HEK293 (cell line): ENCODE data around the gene PLXNA2.

Experiments
- CTCF ChIA-PET: fragments of 350-600 bp; formaldehyde crosslinking; extraction: SDS; loops from one replicate; lab custom pipeline; 2021; ENCODE audit warnings: antibody characterized with exemption; lab: Yijun Ruan, JAX
- POLR2A ChIA-PET: fragments of 300-600 bp; formaldehyde crosslinking; extraction: SDS; loops from one replicate; lab custom pipeline; 2020; ENCODE audit warnings: antibody characterized with exemption, inconsistent platforms; lab: Yijun Ruan, JAX
- H3K27ac ChIP-seq: fragments of 200-500 bp; sonication (Bioruptor generic); 2 replicates; pipeline ENCODE4 v1.5.1; 2014; ENCODE audit warnings: low read depth, low read length, control low read depth, inconsistent platforms; ENCODE audit errors: extremely low read depth
- H3K36me3 ChIP-seq, 2 experiments: fragments of 200-500 bp in 1 of 2; sonication (Bioruptor generic) in 1 of 2; 1 replicate in 1 of 2; 2 replicates in 1 of 2; pipeline ENCODE4 v1.5.1; 2014 to 2017; ENCODE audit warnings: inconsistent platforms in 2 of 2, low read length in 2 of 2; ENCODE audit not compliant: control insufficient read depth in 2 of 2, insufficient read depth in 1 of 2
- H3K4me1 ChIP-seq: fragments of 200-500 bp; sonication (Bioruptor generic); 2 replicates; pipeline ENCODE4 v1.5.1; 2014; ENCODE audit warnings: mild to moderate bottlenecking, low read length, inconsistent platforms; ENCODE audit not compliant: control insufficient read depth, insufficient read depth
- H3K4me3 ChIP-seq: 2 replicates; pipeline ENCODE4 v1.5.1; 2011; ENCODE audit warnings: low read depth, mild to moderate bottlenecking, control low read depth, low read length, moderate library complexity
- H3K9me3 ChIP-seq: fragments of 200-500 bp; sonication (Bioruptor generic); 2 replicates; pipeline ENCODE4 v1.5.1; 2014; ENCODE audit warnings: low read depth, low read length, inconsistent platforms; ENCODE audit not compliant: control insufficient read depth, insufficient read depth
- KLF16 ChIP-seq: fragments of 450-650 bp; formaldehyde crosslinking; IDR thresholded peaks from 2 replicates; pipeline ENCODE4 v1.5.1; 2017; ENCODE audit warnings: missing biosample characterization, missing genetic modification characterization
- KLF7 ChIP-seq: fragments of 450-650 bp; formaldehyde crosslinking; IDR thresholded peaks from 2 replicates; pipeline ENCODE4 v1.5.1; 2016; ENCODE audit warnings: missing biosample characterization, missing genetic modification characterization, borderline replicate concordance
- MZF1 ChIP-seq: fragments of 450-650 bp; formaldehyde crosslinking; IDR thresholded peaks from 2 replicates; pipeline ENCODE4 v1.5.1; 2017; ENCODE audit warnings: missing biosample characterization, missing genetic modification characterization, borderline replicate concordance
- OSR2 ChIP-seq: fragments of 450-650 bp; formaldehyde crosslinking; IDR thresholded peaks from 2 replicates; pipeline ENCODE4 v1.5.1; 2016; ENCODE audit warnings: missing biosample characterization, missing genetic modification characterization
- ZBTB20 ChIP-seq: fragments of 450-650 bp; formaldehyde crosslinking; IDR thresholded peaks from 2 replicates; pipeline ENCODE4 v1.5.1; 2016; ENCODE audit warnings: missing biosample characterization, missing genetic modification characterization
- ZFHX2 ChIP-seq: fragments of 450-650 bp; formaldehyde crosslinking; conservative IDR thresholded peaks from 2 replicates; pipeline ENCODE4 v1.5.1; 2016; ENCODE audit warnings: missing biosample characterization, missing genetic modification characterization
- ZFP41 ChIP-seq: fragments of 450-650 bp; formaldehyde crosslinking; IDR thresholded peaks from 2 replicates; pipeline ENCODE4 v1.5.1; 2016; ENCODE audit warnings: missing biosample characterization, missing genetic modification characterization, borderline replicate concordance
- ZNF112 ChIP-seq: fragments of 450-650 bp; formaldehyde crosslinking; IDR thresholded peaks from 2 replicates; pipeline ENCODE4 v1.5.0; 2017; ENCODE audit warnings: missing biosample characterization, missing genetic modification characterization
- ZNF121 ChIP-seq: fragments of 450-650 bp; formaldehyde crosslinking; IDR thresholded peaks from 2 replicates; pipeline ENCODE4 v1.5.1; 2016; ENCODE audit warnings: missing biosample characterization, missing genetic modification characterization
- ZNF155 ChIP-seq: fragments of 450-650 bp; formaldehyde crosslinking; IDR thresholded peaks from 2 replicates; pipeline ENCODE4 v1.5.1; 2016; ENCODE audit warnings: missing biosample characterization, missing genetic modification characterization
- ZNF239 ChIP-seq: fragments of 450-650 bp; formaldehyde crosslinking; IDR thresholded peaks from 2 replicates; pipeline ENCODE4 v1.5.1; 2016; ENCODE audit warnings: missing biosample characterization, missing genetic modification characterization
- ZNF248 ChIP-seq: fragments of 450-650 bp; formaldehyde crosslinking; IDR thresholded peaks from 2 replicates; pipeline ENCODE4 v1.5.1; 2017; ENCODE audit warnings: missing biosample characterization, missing genetic modification characterization
- ZNF266 ChIP-seq: fragments of 450-650 bp; formaldehyde crosslinking; IDR thresholded peaks from 2 replicates; pipeline ENCODE4 v1.5.1; 2016; ENCODE audit warnings: missing biosample characterization, missing genetic modification characterization, low read depth
- ZNF302 ChIP-seq: fragments of 450-650 bp; formaldehyde crosslinking; IDR thresholded peaks from 2 replicates; pipeline ENCODE4 v1.5.1; 2016; ENCODE audit warnings: missing biosample characterization, missing genetic modification characterization, low read depth
- ZNF394 ChIP-seq: fragments of 450-650 bp; formaldehyde crosslinking; IDR thresholded peaks from 2 replicates; pipeline ENCODE4 v1.5.1; 2016; ENCODE audit warnings: missing biosample characterization, missing genetic modification characterization, mild to moderate bottlenecking, moderate library complexity, borderline replicate concordance
- ZNF423 ChIP-seq: fragments of 450-650 bp; formaldehyde crosslinking; IDR thresholded peaks from 2 replicates; pipeline ENCODE4 v1.5.1; 2016; ENCODE audit warnings: missing biosample characterization, missing genetic modification characterization
- ZNF473 ChIP-seq: fragments of 450-650 bp; formaldehyde crosslinking; IDR thresholded peaks from 2 replicates; pipeline ENCODE4 v1.5.1; 2017; ENCODE audit warnings: missing biosample characterization, missing genetic modification characterization
- ZNF501 ChIP-seq: fragments of 450-650 bp; formaldehyde crosslinking; IDR thresholded peaks from 2 replicates; pipeline ENCODE4 v1.5.1; 2016; ENCODE audit warnings: missing biosample characterization, missing genetic modification characterization
- ZNF658 ChIP-seq: fragments of 450-650 bp; formaldehyde crosslinking; IDR thresholded peaks from 2 replicates; pipeline ENCODE4; 2016; ENCODE audit warnings: missing biosample characterization, missing genetic modification characterization
- ZNF785 ChIP-seq: fragments of 450-650 bp; formaldehyde crosslinking; IDR thresholded peaks from 2 replicates; pipeline ENCODE4 v1.5.1; 2016; ENCODE audit warnings: missing biosample characterization, missing genetic modification characterization
- ZNF791 ChIP-seq: fragments of 450-650 bp; formaldehyde crosslinking; IDR thresholded peaks from 2 replicates; pipeline ENCODE4 v1.5.1; 2016; ENCODE audit warnings: missing biosample characterization, missing genetic modification characterization
- ZNF837 ChIP-seq: fragments of 450-650 bp; formaldehyde crosslinking; IDR thresholded peaks from 2 replicates; pipeline ENCODE4 v1.5.1; 2016; ENCODE audit warnings: missing biosample characterization, missing genetic modification characterization
- TF ChIP-seq, protein P1 (sequence below): fragments of 450-650 bp; formaldehyde crosslinking; conservative IDR thresholded peaks from 2 replicates; pipeline ENCODE4 v1.5.1; 2016; ENCODE audit warnings: low read depth, missing biosample characterization, missing genetic modification characterization
- TF ChIP-seq, protein P2 (sequence below): fragments of 450-650 bp; formaldehyde crosslinking; conservative IDR thresholded peaks from 2 replicates; pipeline ENCODE4 v1.5.1; 2016; ENCODE audit warnings: low read depth, missing biosample characterization, missing genetic modification characterization
- TF ChIP-seq, protein P3 (sequence below): fragments of 450-650 bp; formaldehyde crosslinking; IDR thresholded peaks from 2 replicates; pipeline ENCODE4 v1.5.1; 2016; ENCODE audit warnings: missing biosample characterization, missing genetic modification characterization
- TF ChIP-seq, protein P4 (sequence below): fragments of 450-650 bp; formaldehyde crosslinking; IDR thresholded peaks from 2 replicates; pipeline ENCODE4 v1.5.1; 2017; ENCODE audit warnings: missing biosample characterization, missing genetic modification characterization
- TF ChIP-seq, protein P5 (sequence below): fragments of 450-650 bp; formaldehyde crosslinking; IDR thresholded peaks from 2 replicates; pipeline ENCODE4 v1.5.1; 2016; ENCODE audit warnings: missing biosample characterization, missing genetic modification characterization

The PLXNA2 gene

DNA sequence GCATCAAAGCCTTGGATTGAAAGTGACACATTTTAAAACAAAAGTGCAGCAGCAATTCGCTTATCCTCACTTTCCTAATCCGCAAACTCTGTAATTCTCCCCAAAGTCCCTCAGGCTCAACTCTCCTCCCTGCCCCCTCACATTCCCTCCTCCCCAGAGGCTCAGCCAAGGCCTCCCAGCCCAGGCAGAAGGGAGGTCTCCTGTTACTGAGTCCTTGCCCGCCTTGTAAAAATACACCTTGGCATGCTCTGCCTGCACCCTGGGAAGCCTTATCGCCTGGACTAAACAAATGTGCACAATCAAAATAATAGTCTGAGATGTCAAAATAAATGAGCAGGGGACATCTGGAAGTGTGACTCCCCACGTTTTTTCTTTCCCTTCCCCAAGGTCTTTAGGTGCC, 109.7 kb downstream of the PLXNA2 start (continued):
- TF ChIP-seq ZNF658, result no peak
- TF ChIP-seq ZNF155 (tag by site-specific recombination), result no peak
- no peak for TF ChIP-seq ZNF837 (tag by site-specific recombination)
- peak; percentile 71; the same call in 1 of the 2 replicates for TF ChIP-seq MZF1 (tag by site-specific recombination)
- no peak for TF ChIP-seq ZNF239 (tag by site-specific recombination)
- TF ChIP-seq, protein P1, sequence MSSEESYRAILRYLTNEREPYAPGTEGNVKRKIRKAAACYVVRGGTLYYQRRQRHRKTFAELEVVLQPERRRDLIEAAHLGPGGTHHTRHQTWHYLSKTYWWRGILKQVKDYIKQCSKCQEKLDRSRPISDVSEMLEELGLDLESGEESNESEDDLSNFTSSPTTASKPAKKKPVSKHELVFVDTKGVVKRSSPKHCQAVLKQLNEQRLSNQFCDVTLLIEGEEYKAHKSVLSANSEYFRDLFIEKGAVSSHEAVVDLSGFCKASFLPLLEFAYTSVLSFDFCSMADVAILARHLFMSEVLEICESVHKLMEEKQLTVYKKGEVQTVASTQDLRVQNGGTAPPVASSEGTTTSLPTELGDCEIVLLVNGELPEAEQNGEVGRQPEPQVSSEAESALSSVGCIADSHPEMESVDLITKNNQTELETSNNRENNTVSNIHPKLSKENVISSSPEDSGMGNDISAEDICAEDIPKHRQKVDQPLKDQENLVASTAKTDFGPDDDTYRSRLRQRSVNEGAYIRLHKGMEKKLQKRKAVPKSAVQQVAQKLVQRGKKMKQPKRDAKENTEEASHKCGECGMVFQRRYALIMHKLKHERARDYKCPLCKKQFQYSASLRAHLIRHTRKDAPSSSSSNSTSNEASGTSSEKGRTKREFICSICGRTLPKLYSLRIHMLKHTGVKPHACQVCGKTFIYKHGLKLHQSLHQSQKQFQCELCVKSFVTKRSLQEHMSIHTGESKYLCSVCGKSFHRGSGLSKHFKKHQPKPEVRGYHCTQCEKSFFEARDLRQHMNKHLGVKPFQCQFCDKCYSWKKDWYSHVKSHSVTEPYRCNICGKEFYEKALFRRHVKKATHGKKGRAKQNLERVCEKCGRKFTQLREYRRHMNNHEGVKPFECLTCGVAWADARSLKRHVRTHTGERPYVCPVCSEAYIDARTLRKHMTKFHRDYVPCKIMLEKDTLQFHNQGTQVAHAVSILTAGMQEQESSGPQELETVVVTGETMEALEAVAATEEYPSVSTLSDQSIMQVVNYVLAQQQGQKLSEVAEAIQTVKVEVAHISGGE (tag by site-specific recombination), result peak; percentile 76
- peak; percentile 86 for TF ChIP-seq ZNF423
- TF ChIP-seq ZNF394 (tag by site-specific recombination), result no peak
- no peak for TF ChIP-seq ZNF121
- no peak for TF ChIP-seq KLF16 (tag by site-specific recombination)
- TF ChIP-seq, protein P2, sequence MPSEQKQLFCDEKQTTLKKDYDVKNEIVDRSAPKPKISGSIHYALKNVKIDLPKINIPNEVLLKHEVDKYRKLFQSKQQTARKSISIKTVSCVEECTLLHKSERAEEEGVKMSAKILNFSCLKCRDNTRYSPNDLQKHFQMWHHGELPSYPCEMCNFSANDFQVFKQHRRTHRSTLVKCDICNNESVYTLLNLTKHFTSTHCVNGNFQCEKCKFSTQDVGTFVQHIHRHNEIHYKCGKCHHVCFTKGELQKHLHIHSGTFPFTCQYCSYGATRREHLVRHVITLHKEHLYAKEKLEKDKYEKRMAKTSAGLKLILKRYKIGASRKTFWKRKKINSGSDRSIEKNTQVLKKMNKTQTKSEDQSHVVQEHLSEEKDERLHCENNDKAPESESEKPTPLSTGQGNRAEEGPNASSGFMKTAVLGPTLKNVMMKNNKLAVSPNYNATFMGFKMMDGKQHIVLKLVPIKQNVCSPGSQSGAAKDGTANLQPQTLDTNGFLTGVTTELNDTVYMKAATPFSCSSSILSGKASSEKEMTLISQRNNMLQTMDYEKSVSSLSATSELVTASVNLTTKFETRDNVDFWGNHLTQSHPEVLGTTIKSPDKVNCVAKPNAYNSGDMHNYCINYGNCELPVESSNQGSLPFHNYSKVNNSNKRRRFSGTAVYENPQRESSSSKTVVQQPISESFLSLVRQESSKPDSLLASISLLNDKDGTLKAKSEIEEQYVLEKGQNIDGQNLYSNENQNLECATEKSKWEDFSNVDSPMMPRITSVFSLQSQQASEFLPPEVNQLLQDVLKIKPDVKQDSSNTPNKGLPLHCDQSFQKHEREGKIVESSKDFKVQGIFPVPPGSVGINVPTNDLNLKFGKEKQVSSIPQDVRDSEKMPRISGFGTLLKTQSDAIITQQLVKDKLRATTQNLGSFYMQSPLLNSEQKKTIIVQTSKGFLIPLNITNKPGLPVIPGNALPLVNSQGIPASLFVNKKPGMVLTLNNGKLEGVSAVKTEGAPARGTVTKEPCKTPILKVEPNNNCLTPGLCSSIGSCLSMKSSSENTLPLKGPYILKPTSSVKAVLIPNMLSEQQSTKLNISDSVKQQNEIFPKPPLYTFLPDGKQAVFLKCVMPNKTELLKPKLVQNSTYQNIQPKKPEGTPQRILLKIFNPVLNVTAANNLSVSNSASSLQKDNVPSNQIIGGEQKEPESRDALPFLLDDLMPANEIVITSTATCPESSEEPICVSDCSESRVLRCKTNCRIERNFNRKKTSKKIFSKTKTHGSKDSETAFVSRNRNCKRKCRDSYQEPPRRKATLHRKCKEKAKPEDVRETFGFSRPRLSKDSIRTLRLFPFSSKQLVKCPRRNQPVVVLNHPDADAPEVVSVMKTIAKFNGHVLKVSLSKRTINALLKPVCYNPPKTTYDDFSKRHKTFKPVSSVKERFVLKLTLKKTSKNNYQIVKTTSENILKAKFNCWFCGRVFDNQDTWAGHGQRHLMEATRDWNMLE (tag by site-specific recombination), result no peak
- peak; percentile 87 for TF ChIP-seq OSR2 (tag by site-specific recombination)
- TF ChIP-seq ZNF112 (tag by site-specific recombination), result no peak
- TF ChIP-seq, protein P3, sequence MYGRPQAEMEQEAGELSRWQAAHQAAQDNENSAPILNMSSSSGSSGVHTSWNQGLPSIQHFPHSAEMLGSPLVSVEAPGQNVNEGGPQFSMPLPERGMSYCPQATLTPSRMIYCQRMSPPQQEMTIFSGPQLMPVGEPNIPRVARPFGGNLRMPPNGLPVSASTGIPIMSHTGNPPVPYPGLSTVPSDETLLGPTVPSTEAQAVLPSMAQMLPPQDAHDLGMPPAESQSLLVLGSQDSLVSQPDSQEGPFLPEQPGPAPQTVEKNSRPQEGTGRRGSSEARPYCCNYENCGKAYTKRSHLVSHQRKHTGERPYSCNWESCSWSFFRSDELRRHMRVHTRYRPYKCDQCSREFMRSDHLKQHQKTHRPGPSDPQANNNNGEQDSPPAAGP (tag by site-specific recombination), result peak; percentile 92
- TF ChIP-seq KLF7, result peak; percentile 42; the same call in 1 of the 2 replicates
- no peak for TF ChIP-seq ZFP41 (tag by site-specific recombination)
- no peak for TF ChIP-seq ZNF302
- no peak for TF ChIP-seq ZNF501

DNA sequence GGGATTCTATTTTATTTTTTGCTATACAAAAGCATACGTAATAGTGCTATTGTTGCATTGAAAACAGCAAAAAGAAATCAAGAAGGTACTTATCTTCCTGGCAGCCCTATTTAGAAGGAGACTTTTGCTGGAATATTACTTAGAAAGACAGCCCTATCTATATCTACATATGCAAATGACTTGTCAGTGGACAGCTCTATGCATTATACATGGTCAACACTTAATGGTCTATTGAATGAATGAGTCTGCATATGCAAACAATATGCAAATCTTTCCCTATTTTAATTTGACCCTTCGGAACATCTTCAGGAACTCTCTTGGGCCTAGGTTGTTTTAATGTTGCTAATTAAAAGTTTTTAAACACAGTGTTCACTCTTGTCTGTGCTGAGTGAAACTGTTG, 110.8 kb downstream of the PLXNA2 start:
- Histone ChIP-seq H3K4me3 (no peak overlapping the region), H3K36me3 (peaks cover 0 to 2% of the 10 kb centered on the region in 2 experiments; a peak in 1 of 3 replicates), H3K9me3 (no peaks in the 10 kb centered on the region), H3K4me1 (peaks cover 23% of the 10 kb centered on the region), H3K27ac (no peak overlapping the region)
- ChIA-PET POLR2A (no interaction called here), CTCF (interaction anchor here (2.2 to 11.9 kb wide), 6 partner anchors 9 to 106 kb away, joined by 10 to 175 read pairs (median 27); partner anchors contain the start of gene PLXNA2)
- no peak for TF ChIP-seq ZNF785 (tag by site-specific recombination)
- no peak for TF ChIP-seq ZNF791 (tag by site-specific recombination)
- no peak for TF ChIP-seq ZNF266 (tag by site-specific recombination)
- no peak for TF ChIP-seq ZBTB20
- TF ChIP-seq ZNF112 (tag by site-specific recombination), result no peak
- TF ChIP-seq ZNF239 (tag by site-specific recombination), result no peak
- TF ChIP-seq, protein P4, sequence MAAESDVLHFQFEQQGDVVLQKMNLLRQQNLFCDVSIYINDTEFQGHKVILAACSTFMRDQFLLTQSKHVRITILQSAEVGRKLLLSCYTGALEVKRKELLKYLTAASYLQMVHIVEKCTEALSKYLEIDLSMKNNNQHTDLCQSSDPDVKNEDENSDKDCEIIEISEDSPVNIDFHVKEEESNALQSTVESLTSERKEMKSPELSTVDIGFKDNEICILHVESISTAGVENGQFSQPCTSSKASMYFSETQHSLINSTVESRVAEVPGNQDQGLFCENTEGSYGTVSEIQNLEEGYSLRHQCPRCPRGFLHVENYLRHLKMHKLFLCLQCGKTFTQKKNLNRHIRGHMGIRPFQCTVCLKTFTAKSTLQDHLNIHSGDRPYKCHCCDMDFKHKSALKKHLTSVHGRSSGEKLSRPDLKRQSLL (tag by site-specific recombination), result no peak
- TF ChIP-seq ZNF248 (tag by site-specific recombination), result no peak
- TF ChIP-seq, protein P5, sequence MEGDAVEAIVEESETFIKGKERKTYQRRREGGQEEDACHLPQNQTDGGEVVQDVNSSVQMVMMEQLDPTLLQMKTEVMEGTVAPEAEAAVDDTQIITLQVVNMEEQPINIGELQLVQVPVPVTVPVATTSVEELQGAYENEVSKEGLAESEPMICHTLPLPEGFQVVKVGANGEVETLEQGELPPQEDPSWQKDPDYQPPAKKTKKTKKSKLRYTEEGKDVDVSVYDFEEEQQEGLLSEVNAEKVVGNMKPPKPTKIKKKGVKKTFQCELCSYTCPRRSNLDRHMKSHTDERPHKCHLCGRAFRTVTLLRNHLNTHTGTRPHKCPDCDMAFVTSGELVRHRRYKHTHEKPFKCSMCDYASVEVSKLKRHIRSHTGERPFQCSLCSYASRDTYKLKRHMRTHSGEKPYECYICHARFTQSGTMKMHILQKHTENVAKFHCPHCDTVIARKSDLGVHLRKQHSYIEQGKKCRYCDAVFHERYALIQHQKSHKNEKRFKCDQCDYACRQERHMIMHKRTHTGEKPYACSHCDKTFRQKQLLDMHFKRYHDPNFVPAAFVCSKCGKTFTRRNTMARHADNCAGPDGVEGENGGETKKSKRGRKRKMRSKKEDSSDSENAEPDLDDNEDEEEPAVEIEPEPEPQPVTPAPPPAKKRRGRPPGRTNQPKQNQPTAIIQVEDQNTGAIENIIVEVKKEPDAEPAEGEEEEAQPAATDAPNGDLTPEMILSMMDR, result no peak
- no peak for TF ChIP-seq ZFHX2 (tag by site-specific recombination)
- TF ChIP-seq ZNF473 (tag by site-specific recombination), result no peak
- TF ChIP-seq ZNF394 (tag by site-specific recombination), result no peak
